GM18868 (cell line): ENCODE measurements around the gene ZCCHC4.
"Not testable (repeated sequence)": the region's sequence is repeated elsewhere in the genome, so short reads cannot be mapped to it uniquely, and the experiment has no call there.

ENCODE experiments used
- ATAC-seq: cut with Tn5 transposase; IDR thresholded peaks from one replicate; pipeline ENCODE4 v1.9.1; 2021; ENCODE audit warnings: mild to moderate bottlenecking, moderate library complexity; ENCODE audit not compliant: unreplicated experiment

The ZCCHC4 gene

GRCh38 chr4:25320773-25321172, 8.2 kb downstream of the ZCCHC4 start:
- ATAC-seq = peak; percentile 48

DNA sequence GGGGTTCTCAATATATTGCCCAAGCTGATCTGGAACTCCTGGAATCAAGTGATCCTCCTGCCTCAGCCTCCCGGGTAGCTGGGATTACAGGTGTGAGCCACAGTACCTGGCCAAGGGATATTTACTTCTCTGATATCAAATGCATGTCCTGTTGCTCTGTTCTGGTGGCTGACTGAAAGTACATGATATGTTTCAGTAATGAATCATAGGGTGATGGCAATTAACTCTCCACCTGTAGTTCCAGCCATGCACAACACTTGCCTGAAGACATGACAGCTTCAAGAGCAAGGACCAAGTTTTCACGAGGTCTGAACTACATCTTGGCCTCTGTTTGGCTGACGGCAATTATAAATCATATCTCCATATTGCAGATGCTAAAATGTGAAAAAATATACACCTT, 9.1 kb downstream of the ZCCHC4 start:
- ATAC-seq = no peak

DNA sequence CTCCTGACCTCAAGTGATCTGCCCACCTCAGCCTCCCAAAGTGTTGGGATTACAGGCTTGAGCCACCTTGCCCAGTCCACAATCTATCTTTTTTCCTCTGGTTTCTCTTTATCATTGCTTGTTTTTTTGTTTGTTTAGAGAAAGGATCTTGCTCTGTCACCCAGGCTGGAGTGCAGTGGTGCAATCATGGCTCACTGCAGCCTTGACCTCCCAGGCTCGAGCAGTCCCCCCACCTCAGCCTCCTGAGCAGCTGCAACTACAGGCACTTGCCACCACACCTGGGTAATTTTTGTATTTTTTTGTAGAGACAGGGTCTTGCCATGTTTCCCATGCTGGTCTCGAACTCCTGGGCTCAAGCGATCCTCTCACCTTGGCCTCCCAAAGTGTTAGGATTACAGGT, 15.9 kb downstream of the ZCCHC4 start:
- not testable (repeated sequence) for ATAC-seq

DNA sequence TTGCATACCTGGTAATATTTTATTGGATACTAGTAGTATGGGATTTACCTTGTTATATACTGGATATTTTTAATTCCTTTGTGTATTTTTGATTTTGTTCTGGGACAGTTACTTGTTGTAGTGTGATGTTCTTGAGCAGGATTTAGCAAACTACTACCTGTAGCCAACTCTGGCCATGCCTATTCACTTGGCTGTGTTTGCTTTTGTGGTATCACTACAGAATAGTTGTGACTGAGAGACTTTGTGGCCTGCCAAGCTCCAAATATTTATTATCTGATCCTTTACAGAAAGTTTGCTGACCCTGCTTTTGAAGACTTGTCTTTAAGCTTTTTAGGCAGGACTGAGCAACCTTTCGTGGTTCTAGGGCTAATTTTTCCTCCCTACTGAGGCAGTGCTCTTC, 17.8 kb downstream of the ZCCHC4 start:
- ATAC-seq = peak; percentile 25

- ATAC-seq = peak; percentile 80
Observed at GRCh38 chr4:25330905-25331808, 18.6 kb downstream of the ZCCHC4 start.

GRCh38 chr4:25343671-25344070, 31.1 kb downstream of the ZCCHC4 start:
- ATAC-seq = no peak

DNA sequence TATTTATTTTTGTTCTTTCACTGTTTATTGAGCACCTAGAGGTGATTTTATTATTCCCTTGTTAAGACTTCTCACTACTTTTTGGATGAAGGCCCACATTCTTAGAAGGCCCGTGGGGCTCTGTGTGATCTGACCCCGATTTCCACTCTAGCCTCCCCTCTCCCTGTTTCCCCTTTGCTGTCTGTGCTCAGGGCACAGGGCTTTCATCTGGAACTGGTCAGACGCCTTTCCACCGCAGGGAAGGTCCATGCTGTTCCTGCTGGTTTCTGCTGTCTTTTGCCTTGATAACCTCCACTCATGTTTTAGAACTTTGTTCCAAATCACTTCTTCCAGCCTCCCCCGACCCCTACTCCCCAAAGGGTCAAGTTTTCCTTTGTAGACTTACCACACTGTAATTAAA, 33.2 kb downstream of the ZCCHC4 start:
- no peak for ATAC-seq

- peak; percentile 98 for ATAC-seq
Observed at GRCh38 chr4:25346913-25347312, 34.3 kb downstream of the ZCCHC4 start.

DNA sequence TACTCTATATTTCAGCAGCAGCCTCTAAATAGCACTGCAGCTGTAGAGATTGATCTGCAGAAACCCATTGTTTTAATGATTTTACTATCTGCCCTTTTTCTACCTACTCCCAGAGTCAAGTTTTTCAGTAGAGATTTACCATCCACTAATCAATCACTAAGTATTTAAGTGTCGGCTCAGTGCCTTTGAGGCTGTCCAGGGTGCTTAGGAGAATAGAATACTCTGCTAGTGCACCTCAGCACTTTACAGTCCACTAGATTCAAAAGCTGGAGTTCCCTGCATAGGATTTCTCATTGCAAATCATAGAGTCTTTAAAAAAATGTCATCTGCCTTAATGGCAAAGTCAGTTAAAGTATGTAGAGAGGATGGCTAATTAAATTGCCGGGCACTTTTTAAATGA, 34.9 kb downstream of the ZCCHC4 start:
- no peak for ATAC-seq

- ATAC-seq = no peak
Observed at GRCh38 chr4:25347971-25348370, 35.4 kb downstream of the ZCCHC4 start.

DNA sequence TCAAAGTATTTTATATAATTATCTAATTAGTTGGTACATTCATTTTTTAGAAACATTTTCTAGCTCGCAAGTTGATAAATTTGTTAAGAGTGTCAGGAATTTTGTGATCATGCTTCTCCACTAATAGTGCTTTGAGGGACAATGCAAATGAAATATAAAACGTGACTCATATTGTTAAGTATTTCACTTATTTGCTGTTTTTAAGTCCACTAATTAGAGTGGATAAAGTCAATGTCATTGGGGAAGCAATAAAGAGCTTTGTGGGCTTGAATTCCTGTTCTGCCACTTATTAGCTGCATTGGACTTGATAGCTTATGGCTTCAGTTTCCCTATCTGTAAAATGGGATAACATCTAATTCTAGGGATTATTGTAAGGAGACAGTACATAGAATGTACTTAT, 38.0 kb downstream of the ZCCHC4 start:
- ATAC-seq = no peak

- ATAC-seq = no peak
Observed at GRCh38 chr4:25351777-25352416, 39.3 kb downstream of the ZCCHC4 start.

GRCh38 chr4:25356068-25356467, 43.5 kb downstream of the ZCCHC4 start:
- no peak for ATAC-seq

DNA sequence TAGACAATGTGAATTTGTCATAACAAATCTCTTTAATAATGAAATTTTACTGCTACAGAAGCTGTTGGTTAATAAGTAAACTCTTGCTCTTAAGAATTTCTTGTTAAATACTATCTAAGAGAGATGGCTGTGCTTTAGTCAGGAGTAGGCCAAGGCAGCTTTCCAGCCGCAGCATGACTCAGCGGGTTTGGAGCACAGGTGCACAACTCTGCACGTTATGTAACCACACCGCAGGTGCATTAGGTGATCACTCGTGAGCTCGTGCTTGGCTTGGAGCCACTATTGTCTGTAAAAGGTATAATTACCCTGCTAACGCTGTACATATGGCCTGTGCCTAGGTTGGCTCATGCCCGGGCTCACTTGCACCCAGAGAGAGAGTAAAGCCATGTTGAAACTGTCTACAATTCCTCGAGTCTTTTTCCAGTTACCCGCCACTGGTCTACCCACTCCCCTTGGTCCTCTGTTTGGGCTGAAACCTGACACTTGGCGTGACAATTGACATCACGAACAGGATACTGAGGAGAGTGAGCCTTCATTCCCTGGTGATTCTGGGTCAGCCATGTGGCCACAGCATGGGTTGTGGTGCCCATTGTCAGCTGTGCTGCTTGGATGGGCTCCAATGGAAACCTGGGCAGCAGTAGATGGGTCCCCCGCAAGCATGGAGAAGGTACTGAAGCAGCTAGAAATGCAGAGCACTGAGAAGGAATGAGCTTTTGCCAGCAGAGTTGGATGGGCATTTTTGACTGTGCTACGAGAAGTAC, 46.1 kb downstream of the ZCCHC4 start:
- no peak for ATAC-seq

GRCh38 chr4:25361253-25361652, 48.7 kb downstream of the ZCCHC4 start:
- no peak for ATAC-seq

DNA sequence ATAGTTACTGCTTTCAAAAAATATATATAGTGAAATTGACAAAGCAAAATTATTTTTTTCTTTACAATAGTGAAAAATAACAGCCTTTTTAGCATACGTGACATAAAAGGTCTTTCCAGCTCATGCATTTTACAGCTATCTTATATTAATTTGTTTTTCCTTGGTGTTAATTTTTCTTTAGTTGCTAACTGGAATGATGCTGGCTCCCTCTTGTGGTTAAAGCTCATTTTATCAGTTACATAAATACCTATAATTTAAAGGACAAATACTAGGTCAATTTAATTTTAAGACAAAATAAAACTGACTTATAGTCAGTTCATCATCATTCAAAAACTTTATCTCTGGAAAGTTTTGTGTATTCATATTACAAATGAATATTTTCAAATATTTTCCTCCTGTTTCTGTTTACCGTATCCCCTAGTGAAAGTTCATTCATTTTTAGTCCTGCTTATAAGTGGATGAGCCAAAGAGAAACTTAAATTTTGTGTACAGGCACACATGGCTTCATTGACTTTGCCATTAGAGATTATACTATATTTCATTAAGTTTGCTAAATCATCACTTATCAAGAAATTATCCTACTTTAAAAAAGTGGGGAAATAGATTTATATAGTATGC, 54.5 kb downstream of the ZCCHC4 start:
- ATAC-seq = no peak

GRCh38 chr4:25367877-25368276, 55.3 kb downstream of the ZCCHC4 start:
- ATAC-seq = no peak

GRCh38 chr4:25368315-25368714, 55.7 kb downstream of the ZCCHC4 start:
- ATAC-seq = no peak

DNA sequence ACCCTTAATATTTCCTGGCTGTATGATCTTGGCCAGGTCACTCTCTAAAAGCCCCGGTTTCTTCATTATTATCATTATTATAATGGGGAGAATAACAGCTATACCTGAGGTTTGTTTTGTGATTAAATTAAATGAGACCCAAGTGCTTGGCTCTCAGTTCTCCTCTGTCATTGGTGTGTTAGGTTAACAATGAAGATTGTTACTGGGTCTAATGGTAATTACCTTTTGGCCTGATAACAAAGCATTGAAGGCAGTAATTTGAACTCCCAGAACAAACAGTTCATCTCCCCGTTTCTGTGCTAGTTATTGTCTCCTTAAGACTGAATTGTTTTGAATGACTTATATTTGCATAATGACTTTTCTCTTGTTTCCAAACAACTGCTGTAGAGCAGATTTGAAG, 57.7 kb downstream of the ZCCHC4 start:
- no peak for ATAC-seq

- not testable (repeated sequence) for ATAC-seq
Observed at GRCh38 chr4:25372549-25372948, 60.0 kb downstream of the ZCCHC4 start.
